ENCODE measurements around the gene PTPA.

GRCh38 chr9:129079829-129080228 is 31.4 kb upstream of the PTPA start:
- TF ChIP-seq, protein P1, sequence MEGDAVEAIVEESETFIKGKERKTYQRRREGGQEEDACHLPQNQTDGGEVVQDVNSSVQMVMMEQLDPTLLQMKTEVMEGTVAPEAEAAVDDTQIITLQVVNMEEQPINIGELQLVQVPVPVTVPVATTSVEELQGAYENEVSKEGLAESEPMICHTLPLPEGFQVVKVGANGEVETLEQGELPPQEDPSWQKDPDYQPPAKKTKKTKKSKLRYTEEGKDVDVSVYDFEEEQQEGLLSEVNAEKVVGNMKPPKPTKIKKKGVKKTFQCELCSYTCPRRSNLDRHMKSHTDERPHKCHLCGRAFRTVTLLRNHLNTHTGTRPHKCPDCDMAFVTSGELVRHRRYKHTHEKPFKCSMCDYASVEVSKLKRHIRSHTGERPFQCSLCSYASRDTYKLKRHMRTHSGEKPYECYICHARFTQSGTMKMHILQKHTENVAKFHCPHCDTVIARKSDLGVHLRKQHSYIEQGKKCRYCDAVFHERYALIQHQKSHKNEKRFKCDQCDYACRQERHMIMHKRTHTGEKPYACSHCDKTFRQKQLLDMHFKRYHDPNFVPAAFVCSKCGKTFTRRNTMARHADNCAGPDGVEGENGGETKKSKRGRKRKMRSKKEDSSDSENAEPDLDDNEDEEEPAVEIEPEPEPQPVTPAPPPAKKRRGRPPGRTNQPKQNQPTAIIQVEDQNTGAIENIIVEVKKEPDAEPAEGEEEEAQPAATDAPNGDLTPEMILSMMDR (IDR thresholded peaks at IDR 0.05): no peak
- no peak for TF ChIP-seq POLR2A (IDR thresholded peaks at IDR 0.05)

Data from heart left ventricle (tissue), 13 donors.